ENCODE results near the gene RANBP10.
"Not testable (repeated sequence)": the region's sequence is repeated elsewhere in the genome, so short reads cannot be mapped to it uniquely, and the experiment has no call there.

The RANBP10 gene

GRCh38 chr16:67806428-67807147 lies at the start of gene RANBP10, which contains the start of gene TSNAXIP1:
TSS of gene RANBP10 (minus strand) at chr16:67806560. CDS start at chr16:67806536, 24 bp downstream.
TSS of gene TSNAXIP1 (plus strand) at chr16:67806889. CDS start at chr16:67807150, 261 bp downstream.
- DNase-seq, result peak; percentile 96

- DNase-seq, result no peak
Observed at GRCh38 chr16:67855789-67856188, 49.4 kb upstream of the RANBP10 start.

- DNase-seq, result no peak
Observed at GRCh38 chr16:67853670-67854069, 47.3 kb upstream of the RANBP10 start.

- DNase-seq, result no peak
Observed at GRCh38 chr16:67848118-67848517, 41.8 kb upstream of the RANBP10 start.

- DNase-seq, result no peak
Observed at GRCh38 chr16:67847064-67847861, 40.9 kb upstream of the RANBP10 start, which contains the start of gene CENPT. TSS of gene CENPT (minus strand) at chr16:67847693. CDS start at chr16:67833859, 13,834 bp downstream.

- DNase-seq, result peak; percentile 53
Observed at GRCh38 chr16:67846320-67847063, 40.1 kb upstream of the RANBP10 start, which contains the start of gene NUTF2. TSS of gene NUTF2 (plus strand) at chr16:67846933. CDS start at chr16:67865131, 18,198 bp downstream.

GRCh38 chr16:67846063-67846319 lies 39.6 kb upstream of the RANBP10 start:
- no peak for DNase-seq

- no peak for DNase-seq
Observed at GRCh38 chr16:67845291-67846062, 39.1 kb upstream of the RANBP10 start.

- DNase-seq, result no peak
Observed at GRCh38 chr16:67844497-67844896, 38.1 kb upstream of the RANBP10 start.

- DNase-seq, result no peak
Observed at GRCh38 chr16:67843343-67843765, 37.0 kb upstream of the RANBP10 start.

- DNase-seq, result no peak
Observed at GRCh38 chr16:67842509-67843342, 36.4 kb upstream of the RANBP10 start.

- DNase-seq, result peak; percentile 83
Observed at GRCh38 chr16:67841816-67842508, 35.6 kb upstream of the RANBP10 start, which contains the start of gene THAP11. TSS of gene THAP11 (plus strand) at chr16:67842320. CDS start at chr16:67842555, 235 bp downstream.

- no peak for DNase-seq
Observed at GRCh38 chr16:67841198-67841815, 34.9 kb upstream of the RANBP10 start.

GRCh38 chr16:67837811-67838210 lies 31.5 kb upstream of the RANBP10 start:
- no peak for DNase-seq

GRCh38 chr16:67837190-67837589 lies 30.8 kb upstream of the RANBP10 start:
- DNase-seq, result not testable (repeated sequence)

GRCh38 chr16:67834242-67834614 lies 27.9 kb upstream of the RANBP10 start:
- DNase-seq, result no peak

- no peak for DNase-seq
Observed at GRCh38 chr16:67833415-67834241, 27.3 kb upstream of the RANBP10 start.

- DNase-seq, result no peak
Observed at GRCh38 chr16:67833030-67833414, 26.7 kb upstream of the RANBP10 start.

- no peak for DNase-seq
Observed at GRCh38 chr16:67828651-67829050, 22.3 kb upstream of the RANBP10 start.
